Left renal pelvis (tissue), 4 donors: ENCODE measurements around the gene ST13. TPM values are rescaled to one million over a fixed set of nuclear protein-coding genes. Genes with fewer than 3 reads are reported as not detected.
"Not testable (repeated sequence)": the region's sequence is repeated elsewhere in the genome, so short reads cannot be mapped to it uniquely, and the experiment has no call there.

Source experiments
- DNase-seq, 4 donors: peaks; one replicate each; pipeline ENCODE4 v3.0.0-alpha.2; 2013; ENCODE audit warnings: low read depth in 4 of 4, low spot score in 3 of 4
- polyA plus RNA-seq, 4 donors: library from polyadenylated mRNA; unstranded; fragments of 120-200 nt; gene quantifications; one replicate each; pipeline ENCODE4 v1.2.1, GENCODE V29; 2013; ENCODE audit not compliant: insufficient read length in 4 of 4

Gene ST13
- 100 to 1,000 TPM; 470 to 690 (median 582) TPM for polyA plus RNA-seq

DNA sequence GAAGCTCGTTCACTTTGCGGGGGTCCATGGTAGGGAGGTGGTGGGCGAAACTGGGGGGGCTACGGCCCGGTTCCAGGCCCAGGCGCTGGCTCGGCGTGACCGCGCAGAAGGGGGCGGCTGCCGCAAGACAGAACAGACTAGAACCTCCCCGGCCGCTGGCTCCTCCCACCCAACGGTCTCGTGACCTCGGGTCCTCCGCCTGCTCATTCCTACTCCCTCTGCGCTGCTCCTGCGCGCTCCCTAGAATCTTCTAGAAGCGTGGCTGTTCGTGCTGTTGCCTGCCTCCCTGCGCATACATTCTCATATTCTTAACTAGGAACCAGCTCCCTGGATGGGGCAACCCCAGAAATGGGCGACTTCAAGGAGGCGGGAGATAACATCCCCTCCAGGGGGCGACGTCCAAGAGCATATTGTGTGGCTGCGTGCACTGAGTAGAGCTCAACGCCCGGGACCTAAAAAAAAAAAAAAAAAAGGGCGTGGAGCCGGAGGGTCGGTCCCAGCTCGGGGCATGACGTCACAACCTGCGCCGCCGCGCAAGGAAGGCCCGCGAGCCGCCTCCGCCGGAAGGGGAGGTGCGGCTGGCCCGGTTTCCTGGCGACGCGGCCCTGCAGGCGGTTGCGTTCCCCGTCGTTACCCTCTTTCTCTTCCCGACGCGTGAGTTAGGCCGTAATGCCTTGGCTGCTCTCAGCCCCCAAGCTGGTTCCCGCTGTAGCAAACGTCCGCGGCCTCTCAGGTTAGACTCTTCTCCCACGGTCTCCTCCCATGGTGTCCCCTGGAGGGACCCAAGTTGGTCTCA is at the start of gene ST13, which contains the start of gene XPNPEP3:
TSS of gene ST13 (minus strand) at position 127 of the 796 bp plus-strand sequence. CDS start at position 28, 99 bp downstream.
TSS of gene XPNPEP3 (plus strand) at position 636 of the 796 bp plus-strand sequence. CDS start at position 670, 34 bp downstream.
- DNase-seq = peak; percentile 91 to 96 (median 93)

GRCh38 chr22:40904101-40904500 is 47.7 kb upstream of the ST13 start:
- no peak for DNase-seq

GRCh38 chr22:40898850-40899357 is 42.5 kb upstream of the ST13 start:
- peak; percentile 7 to 33 (median 30) for DNase-seq

DNA sequence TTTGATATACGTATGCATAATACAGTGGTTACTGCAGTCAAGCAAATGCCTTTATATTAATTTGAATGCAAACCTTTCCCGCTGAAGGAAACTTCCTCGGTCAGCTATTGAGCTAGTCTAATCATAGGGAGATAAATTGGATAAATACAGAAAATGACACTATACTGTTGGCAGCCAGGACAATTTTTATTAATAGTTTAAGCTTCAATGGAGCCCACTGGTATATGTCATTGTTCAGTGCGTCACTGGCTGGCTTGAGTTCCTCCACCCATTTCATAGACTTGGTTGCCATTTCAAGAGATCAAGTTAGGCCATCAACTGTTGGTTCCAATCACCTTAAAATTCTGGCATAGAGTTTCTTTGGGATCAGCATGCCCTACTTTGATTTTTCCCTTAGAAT is 38.0 kb upstream of the ST13 start:
- DNase-seq = no peak

GRCh38 chr22:40890881-40891280 is 34.4 kb upstream of the ST13 start:
- no peak for DNase-seq

DNA sequence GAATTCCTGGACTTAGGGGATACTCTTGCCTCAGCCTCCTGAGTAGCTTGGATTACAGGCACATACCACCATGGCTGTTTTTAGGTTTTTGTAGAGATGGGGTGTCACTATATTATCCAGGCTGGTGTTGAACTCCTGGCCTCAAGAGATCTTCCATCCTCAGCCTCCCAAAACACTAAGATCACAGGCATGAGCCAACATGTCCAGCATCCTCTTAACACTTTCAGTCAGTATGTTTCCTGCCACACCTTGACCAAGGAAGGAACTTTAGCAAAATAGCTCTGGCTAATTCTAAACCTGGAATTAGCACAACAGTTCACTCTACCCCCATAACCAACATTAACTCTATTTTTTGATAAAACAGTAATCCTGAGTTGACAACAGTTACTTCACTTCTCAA is 32.7 kb upstream of the ST13 start:
- DNase-seq = no peak

DNA sequence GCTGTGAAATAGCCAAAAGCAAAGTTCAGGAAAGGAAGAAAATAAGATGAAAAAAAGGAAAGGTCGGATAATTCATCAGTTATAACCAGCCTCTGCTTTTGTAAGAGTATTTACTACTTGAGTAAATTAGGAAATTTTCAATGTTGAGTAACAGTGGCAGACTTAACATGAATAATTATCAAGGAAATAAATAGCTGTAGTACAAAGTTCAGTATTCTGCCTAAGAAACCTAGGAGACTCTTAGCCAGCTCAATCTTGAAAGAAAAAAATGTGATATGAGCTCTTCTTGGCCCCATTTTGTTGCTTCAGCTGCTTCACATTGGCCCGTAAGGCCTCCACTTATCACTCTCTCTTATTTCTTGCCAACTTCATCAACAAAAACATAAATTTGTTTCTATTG is 22.5 kb upstream of the ST13 start:
- DNase-seq = no peak

DNA sequence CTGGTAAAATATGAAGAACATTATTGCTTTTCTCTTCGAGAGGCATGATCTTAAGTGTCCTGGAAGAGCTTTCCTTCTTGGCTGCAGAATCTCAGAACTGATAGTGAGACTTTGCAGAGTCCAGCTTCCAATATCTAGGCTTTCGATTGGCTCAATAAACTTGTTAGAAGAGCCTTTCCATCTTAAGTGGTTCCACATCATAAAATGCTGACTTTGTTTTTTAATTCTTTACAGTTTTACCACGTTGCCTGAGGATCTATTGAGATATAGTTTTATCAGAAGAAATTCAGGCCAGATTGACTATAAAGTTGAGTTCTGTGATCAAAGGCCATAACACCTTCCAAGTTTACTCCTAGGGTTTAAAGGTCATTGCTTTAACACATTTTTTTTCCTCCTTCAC is 21.0 kb upstream of the ST13 start:
- no peak for DNase-seq

GRCh38 chr22:40876907-40877306 is 20.5 kb upstream of the ST13 start:
- no peak for DNase-seq

GRCh38 chr22:40875111-40875510 is 18.7 kb upstream of the ST13 start:
- no peak for DNase-seq

- DNase-seq = no peak
Observed at GRCh38 chr22:40874016-40874415, 17.6 kb upstream of the ST13 start.

DNA sequence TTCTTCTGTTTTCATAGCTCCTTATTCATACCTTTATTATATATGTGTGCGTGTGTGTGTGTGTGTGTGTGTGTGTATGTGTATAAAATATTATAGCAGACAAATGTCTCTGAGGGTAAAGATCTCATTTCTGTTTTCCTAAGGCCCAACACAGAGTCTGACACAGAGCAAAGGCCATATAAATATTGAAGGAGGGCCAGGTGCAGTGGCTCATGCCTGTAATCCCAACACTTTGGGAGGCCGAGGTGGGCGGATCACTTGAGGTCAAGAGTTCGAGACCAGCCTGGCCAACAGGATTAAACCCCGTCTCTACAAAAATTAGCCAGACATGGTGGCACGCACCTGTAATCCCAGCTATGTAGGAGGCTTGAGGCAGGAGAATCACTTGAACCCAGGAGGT is 11.9 kb upstream of the ST13 start:
- DNase-seq = not testable (repeated sequence)

- DNase-seq = no peak
Observed at GRCh38 chr22:40867109-40867508, 10.7 kb upstream of the ST13 start.

- DNase-seq = no peak
Observed at GRCh38 chr22:40862537-40862936, 6.1 kb upstream of the ST13 start.

- DNase-seq = no peak
Observed at GRCh38 chr22:40862013-40862412, 5.6 kb upstream of the ST13 start, which contains the start of gene DNAJB7. DNAJB7 (minus strand) TSS chr22:40862113; CDS start chr22:40861994, 119 bp downstream.

- DNase-seq = no peak
Observed at GRCh38 chr22:40857309-40857855, 943 bp upstream of the ST13 start.

DNA sequence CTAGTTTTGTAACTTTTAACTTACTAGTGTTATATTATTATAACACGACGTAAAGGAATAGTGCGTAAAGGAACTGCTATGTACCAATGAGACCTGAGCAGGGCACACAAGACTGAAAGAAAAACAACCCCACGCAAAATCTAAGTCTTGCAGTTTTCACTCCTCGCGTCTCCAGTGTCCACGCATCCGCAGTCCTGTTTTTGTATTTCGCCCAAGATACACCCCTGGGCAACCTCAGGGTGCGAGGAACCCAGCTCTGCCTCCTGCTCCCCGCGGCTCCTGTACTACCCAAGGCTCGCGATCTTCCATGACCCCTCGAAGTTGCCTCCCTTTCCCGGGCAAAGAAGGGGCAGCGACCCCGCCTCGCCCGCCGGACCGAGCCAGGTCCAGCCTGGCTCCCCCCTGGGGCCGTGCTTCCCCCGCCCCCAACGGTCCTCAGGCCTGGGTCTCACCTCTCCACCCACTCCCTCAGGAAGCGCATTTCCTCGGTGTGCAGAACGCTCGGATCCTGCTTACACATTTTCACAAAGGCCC is 393 bp downstream of the ST13 start:
- peak in 1 of 4 donors; percentile 19 for DNase-seq

DNA sequence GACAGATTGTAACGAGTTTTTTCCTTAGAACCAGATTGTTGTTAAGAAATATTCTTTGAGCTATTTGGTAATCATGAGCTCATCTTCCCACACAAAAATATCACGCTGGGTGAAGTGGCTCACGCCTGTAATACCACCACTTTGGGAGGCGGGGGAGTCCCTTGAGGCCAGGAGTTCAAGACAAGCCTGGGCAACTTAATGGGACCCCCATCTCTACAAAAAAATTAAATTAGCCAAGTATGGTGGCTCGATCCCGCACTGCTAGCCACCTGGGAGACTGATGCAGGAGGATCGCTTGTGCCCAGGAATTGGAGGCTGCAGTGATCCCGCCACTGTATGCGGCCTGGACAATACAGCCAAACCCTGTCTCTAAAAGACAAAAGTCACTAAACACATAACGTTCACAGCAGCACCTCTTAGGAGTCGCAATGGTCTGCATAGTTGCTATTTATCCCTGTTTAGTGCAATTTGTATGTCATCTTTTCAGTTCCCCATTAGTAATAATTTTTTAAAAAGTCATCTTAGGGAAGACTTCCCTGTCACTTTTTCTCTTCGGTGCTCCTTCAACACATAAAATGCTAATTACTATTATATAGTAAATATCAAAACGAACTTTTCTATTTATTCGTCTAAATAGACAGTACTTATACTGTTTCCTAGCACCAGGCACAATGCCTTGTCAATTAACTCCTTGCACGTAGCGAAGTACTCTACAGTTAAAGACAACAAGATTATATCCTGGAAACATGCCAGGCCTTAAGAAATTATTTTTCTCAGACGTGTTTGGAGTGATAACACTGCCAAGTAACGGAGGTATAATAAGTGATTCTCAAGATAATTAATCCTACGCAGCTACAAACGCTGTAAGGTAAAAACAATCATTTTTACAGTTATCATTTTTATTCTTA is 1.1 kb downstream of the ST13 start:
- no peak for DNase-seq

GRCh38 chr22:40853961-40854360 is 2.5 kb downstream of the ST13 start:
- DNase-seq = no peak

GRCh38 chr22:40853333-40853732 is 3.1 kb downstream of the ST13 start:
- no peak for DNase-seq
